BE2C (cell line): Measurements from ENCODE around the gene PCSK5.

Experiments used
- DNase-seq: peaks from one replicate; pipeline ENCODE4 v3.0.0-alpha.2; 2020
- H3K27me3 ChIP-seq: fragments of 250-450 bp; sonication (Bioruptor Pico); 2 replicates; pipeline ENCODE4 v1.5.1; 2020; ENCODE audit warnings: mild to moderate bottlenecking
- H3K36me3 ChIP-seq: fragments of 250-450 bp; sonication (Bioruptor Pico); 2 replicates; pipeline ENCODE4 v1.5.1; 2020; ENCODE audit warnings: mild to moderate bottlenecking
- H3K4me1 ChIP-seq: fragments of 250-450 bp; sonication (Bioruptor Pico); 2 replicates; pipeline ENCODE4 v1.5.1; 2020
- H3K4me3 ChIP-seq: 2 replicates; pipeline ENCODE4 v1.5.1; 2011; ENCODE audit warnings: low read depth, low read length
- H3K9me3 ChIP-seq: fragments of 250-450 bp; sonication (Bioruptor Pico); 2 replicates; pipeline ENCODE4 v1.5.1; 2020
- TF ChIP-seq, protein P1 (sequence below): IDR thresholded peaks from 2 replicates; pipeline ENCODE4 v1.5.1; 2012; ENCODE audit warnings: mild to moderate bottlenecking, low read depth, low read length

The PCSK5 gene

DNA sequence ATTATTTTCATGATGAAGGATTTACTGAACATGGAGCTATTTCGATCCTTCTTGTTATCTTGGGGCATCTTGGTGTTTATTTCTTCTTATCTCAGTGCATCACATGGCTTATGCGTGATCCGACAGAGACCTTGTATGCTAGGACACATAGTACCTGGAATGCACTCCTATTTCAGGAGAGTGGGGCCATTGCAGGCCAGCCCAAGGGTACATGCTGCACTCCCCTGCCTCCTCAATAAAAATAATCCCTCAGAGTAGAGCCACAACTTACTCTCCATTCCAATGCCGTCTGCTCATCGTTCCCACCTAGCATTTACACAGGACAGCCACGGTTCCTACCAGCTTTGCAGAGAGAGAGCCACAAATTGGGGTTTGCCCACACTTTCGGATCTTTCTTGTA lies 43.5 kb downstream of the PCSK5 start:
- Histone ChIP-seq H3K4me3 (no peak overlapping the region), H3K4me1 (no peaks in the 10 kb centered on the region), H3K9me3 (no peaks in the 10 kb centered on the region), H3K27me3 (no peaks in the 10 kb centered on the region), H3K36me3 (no peaks in the 10 kb centered on the region)
- TF ChIP-seq, protein P1, sequence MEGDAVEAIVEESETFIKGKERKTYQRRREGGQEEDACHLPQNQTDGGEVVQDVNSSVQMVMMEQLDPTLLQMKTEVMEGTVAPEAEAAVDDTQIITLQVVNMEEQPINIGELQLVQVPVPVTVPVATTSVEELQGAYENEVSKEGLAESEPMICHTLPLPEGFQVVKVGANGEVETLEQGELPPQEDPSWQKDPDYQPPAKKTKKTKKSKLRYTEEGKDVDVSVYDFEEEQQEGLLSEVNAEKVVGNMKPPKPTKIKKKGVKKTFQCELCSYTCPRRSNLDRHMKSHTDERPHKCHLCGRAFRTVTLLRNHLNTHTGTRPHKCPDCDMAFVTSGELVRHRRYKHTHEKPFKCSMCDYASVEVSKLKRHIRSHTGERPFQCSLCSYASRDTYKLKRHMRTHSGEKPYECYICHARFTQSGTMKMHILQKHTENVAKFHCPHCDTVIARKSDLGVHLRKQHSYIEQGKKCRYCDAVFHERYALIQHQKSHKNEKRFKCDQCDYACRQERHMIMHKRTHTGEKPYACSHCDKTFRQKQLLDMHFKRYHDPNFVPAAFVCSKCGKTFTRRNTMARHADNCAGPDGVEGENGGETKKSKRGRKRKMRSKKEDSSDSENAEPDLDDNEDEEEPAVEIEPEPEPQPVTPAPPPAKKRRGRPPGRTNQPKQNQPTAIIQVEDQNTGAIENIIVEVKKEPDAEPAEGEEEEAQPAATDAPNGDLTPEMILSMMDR: no peak
- no peak for DNase-seq

DNA sequence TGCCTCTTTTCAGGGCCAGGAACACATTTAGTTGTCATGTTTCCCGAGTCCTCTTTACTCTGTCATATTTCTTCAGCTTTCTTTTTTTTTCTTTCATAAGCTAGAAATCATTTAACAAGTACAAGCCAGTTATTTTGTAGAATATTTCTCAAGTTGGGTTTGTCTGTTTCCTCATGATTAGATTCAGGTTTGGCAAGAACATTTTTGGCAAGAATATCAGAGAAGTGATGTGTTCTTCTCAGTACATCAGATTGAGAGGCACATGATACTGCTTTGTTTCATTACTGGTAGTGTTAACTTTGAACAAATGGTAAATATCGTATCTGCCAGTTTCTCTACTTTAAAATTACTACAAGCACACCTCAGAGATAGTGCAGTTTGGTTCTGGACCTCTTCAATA lies 45.1 kb downstream of the PCSK5 start:
- H3K9me3 ChIP-seq: no peaks in the 10 kb centered on the region
- TF ChIP-seq, protein P1: no peak

DNA sequence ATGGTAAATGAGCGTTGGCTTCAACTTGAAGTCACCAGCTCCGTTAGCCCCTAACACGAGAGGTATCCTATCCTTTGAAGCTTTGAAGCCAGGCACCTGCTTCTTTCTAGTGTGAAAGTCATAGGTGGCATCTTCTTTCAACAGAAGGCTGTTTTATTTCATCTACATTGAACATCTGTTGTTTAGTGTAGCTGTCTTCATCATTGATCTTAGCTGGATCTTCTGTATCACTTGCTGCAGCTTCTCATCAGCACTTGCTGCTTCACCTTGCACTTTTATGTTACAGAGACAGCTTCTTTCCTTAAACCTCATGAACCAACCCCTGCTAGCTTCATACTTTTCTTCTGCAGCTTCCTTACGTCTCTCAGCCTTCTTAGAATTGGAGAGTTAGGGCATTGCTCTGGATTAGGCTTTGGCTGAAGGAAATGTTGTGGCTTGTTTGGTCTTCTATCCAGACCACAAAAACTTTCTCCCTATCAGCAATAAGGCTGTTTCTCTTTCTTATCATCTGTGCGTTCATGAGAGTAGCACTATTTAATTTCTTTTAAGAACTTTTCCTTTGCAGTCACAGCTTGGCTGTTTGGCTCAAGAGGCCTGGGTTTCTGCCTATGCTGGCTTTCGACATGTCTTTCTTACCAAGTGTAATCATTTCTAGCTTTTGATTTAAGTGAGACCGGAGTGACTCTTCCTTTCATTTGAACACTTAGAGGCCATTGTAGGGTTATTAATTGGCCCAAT lies 47.2 kb downstream of the PCSK5 start:
- no peak for DNase-seq

More for the DNA sequence above, 45.1 kb downstream of the PCSK5 start:
- Histone ChIP-seq H3K36me3 (no peaks in the 10 kb centered on the region), H3K4me3 (no peak overlapping the region), H3K4me1 (no peaks in the 10 kb centered on the region), H3K27me3 (no peaks in the 10 kb centered on the region)
- DNase-seq: no peak

DNA sequence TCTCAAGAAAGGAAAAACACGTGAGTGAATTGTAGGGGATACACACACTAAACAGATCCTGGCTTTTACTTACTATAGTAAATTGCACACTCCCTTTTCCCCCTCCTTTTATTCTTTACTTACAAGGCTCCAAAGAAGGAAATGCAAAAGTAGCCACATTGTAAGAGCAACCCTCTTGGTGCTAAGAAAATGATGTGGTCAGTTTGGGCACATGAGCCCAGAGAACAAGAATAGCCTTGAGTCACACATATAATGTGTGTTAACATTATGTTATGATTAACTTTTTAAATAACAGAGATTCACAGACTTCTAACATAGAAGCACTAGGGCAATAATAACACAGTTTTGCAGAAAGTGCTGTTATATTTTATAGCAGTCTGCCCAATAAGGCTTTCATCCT lies 48.5 kb downstream of the PCSK5 start:
- Histone ChIP-seq H3K9me3 (no peaks in the 10 kb centered on the region), H3K27me3 (no peaks in the 10 kb centered on the region), H3K36me3 (no peaks in the 10 kb centered on the region), H3K4me1 (no peaks in the 10 kb centered on the region), H3K4me3 (no peak overlapping the region)
- TF ChIP-seq, protein P1: no peak
- DNase-seq: no peak

More for the DNA sequence above, 47.2 kb downstream of the PCSK5 start:
- no peaks in the 10 kb centered on the region for H3K4me1 ChIP-seq
- TF ChIP-seq, protein P1: no peak
- no peaks in the 10 kb centered on the region for H3K9me3 ChIP-seq
- H3K36me3 ChIP-seq: no peaks in the 10 kb centered on the region
- no peak overlapping the region for H3K4me3 ChIP-seq
- no peaks in the 10 kb centered on the region for H3K27me3 ChIP-seq

DNA sequence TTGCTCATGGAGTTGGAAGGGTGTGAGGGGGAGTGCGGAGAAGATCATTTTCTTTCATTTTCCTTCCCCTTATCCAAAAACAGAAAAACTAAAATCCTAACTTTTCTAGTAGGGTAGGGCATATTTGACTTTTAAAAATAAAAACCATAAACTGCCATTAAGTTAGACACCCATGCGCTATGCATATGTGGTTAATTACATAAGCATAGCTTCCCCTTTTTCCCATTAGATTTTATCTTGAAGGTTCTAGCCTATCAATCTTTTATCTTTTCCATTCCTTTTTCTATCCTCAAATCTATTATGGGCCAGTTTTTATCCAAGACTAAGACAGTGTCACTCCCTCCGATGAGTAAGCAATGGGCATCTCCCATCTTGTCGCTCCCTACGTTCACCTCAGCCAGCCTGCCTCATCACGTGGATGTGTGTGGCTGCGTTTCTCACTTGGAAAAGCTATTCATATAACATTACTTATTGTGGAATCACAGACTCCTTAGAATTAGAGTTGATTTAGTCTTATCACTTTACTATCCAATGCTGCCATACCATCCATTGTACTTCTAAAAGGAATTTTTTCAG lies 49.2 kb downstream of the PCSK5 start:
- Histone ChIP-seq H3K4me1 (no peaks in the 10 kb centered on the region), H3K9me3 (no peaks in the 10 kb centered on the region), H3K27me3 (no peaks in the 10 kb centered on the region), H3K4me3 (no peak overlapping the region), H3K36me3 (no peaks in the 10 kb centered on the region)
- TF ChIP-seq, protein P1: no peak
- no peak for DNase-seq

DNA sequence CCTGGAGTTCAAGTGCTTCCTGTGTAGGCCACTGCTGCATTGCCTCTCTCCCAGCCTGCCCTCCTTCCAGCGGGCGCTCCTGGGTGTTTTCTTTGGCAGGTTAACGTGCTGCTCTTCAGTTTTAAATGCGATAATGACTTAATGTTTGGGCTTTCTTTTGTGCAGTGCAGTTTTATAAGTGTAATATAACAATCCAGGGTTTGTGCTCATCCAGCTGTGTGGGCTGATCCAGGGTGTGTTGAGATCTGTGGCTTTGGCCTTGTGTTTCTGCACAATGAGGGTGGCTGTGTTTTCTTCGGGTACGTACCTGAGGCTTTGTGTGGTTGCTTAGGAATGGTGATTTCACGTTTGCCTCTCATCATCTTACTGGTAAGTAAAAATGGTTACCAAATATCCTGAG lies 50.6 kb downstream of the PCSK5 start:
- Histone ChIP-seq H3K4me1 (no peaks in the 10 kb centered on the region), H3K4me3 (no peak overlapping the region), H3K27me3 (no peaks in the 10 kb centered on the region), H3K9me3 (no peaks in the 10 kb centered on the region), H3K36me3 (no peaks in the 10 kb centered on the region)
- DNase-seq: no peak
- TF ChIP-seq, protein P1: no peak
